ENCODE results near the gene SKIC8.

Gene SKIC8

DNA sequence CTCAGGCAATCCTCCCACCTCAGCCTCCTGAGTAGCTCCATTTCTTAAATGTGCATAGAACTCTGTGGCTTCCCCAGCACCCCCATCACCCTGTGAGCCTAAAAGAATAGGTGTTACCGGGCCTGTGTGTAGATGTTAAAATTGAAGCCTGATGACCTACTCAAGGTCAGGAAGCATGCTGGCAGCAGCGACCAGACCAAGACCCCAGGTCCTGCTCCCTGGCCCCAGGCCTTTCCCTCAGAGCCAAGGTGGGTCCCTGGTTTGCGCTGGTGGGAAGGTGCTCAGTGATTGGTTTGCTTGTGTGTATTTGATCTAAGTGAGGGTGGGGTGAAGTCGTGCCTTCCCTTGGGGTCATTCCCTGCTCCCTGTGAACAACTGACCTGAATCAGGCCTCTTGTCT lies 22.4 kb upstream of the SKIC8 start:
- no peak for DNase-seq

- no peak for DNase-seq
These were observed 21.7 kb upstream of the SKIC8 start for GRCh38 chr15:78321041-78321570.

- DNase-seq = no peak
These were observed 20.8 kb upstream of the SKIC8 start for GRCh38 chr15:78320183-78320582.

DNA sequence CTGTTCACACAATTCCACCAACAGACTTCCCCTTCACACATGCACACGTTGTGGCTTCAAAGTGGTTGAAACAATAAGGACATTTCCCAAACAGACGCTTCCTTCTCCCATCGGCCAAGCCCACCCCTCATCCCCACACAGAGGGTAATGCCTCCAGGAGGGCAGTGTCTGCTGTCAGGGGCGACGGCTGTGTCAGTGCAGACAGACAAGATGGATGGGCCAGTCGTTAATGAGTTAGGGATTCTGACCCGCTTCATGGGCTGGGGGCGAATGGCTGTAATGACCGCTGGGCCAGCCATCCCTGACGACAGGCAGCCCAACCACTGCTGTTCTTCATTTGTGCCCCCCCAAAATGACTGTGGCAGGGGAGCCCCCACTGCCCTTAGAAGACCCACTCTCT lies 20.2 kb upstream of the SKIC8 start:
- no peak for DNase-seq

DNA sequence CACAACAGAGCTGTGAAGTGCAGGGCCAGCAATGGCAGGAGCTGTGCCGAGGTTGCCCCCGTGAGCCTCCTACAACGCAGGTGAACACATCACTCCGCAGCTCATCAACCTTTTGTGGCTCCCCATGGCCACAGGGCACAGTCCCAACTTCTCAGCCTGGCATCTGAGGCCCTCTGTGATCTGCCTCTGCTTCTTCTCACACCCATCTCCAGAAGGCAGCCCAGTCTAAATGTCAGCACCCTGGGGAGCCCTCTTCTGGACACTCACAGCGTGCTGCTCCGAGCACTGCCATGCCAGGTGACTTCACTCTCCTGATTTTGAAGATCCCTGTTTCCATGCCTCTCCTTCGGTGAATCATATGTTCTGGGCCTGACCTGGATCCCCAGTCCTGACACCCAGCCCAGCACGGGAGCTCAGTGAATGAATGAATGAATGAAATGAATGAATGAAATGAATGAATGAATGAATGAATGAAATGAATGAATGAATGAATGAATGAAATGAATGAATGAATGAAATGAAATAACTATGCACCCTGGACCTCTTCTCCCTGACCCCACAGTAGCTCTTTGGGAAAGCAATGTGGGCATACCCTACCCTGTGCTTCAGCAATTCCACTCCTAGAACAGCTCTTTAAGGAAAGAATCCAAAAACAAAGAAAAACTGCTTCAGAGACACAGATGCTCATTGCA lies 17.9 kb upstream of the SKIC8 start:
- peak; percentile 10 for DNase-seq

DNA sequence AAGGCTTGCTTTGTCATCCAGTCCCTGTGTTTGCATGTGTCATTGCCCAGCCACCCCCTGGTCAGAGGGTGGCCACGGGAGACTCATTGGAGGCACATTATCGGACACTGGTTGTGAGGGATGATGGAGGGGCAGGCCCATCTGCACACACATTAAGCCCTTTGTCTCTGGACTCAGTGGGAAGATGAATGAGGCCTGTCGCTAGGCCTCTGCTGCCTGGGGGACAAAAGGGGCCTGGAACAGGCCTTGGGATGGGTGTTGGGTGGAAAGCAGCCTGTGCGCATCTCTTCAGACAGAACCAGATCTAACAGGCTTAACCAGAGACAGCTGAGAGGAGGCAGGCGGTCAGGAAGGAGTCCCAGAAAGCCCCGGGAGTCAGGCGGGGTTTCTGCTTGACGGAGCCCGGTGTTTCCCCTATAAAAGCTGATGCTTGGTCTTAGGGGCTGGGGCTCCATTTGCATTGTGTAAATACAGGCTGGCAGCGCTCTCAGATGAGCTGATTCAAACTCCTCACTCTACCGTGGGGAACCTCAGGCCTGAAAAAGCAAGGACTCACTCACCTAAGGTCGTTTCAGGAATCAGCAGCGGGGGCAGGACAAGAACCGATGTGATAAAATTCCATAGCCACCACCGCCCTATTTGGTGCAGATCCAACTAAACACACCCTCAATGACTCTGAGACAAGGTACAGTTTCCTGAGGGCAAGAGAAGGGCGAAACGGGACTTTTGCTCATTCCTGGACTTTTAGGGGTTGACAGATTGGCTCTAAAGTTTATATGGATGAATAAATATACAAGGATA lies 17.1 kb upstream of the SKIC8 start:
- peak; percentile 48 for DNase-seq

DNA sequence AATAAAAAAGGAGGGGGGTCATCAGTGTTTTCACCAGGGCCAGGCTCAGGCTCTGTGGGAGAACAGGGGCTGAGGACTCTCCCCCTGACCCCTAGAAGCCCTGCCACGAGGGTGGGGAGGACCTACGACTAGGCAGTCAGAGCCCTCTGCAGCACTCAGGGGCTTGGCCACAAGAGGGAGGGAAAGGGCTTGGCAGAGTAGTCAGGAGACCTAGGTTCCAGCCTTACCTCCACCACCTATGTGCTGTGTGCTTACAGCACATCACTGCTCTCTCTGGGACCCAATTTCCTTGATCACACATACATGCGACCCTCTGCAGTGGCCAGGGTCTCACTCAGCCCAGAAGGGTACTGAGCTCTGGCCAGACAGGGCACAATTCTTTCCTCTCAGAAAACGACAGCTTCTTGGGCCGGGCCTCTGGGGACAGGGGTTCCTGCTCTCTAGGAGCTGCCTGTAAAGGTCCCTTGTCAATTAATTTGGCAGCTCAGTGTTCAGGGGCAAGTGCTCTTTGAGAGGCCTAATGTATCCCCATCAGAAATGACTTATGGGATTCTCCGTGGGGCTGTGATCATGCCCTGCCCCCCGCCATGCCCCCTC lies 16.4 kb upstream of the SKIC8 start:
- peak; percentile 16 for DNase-seq

DNA sequence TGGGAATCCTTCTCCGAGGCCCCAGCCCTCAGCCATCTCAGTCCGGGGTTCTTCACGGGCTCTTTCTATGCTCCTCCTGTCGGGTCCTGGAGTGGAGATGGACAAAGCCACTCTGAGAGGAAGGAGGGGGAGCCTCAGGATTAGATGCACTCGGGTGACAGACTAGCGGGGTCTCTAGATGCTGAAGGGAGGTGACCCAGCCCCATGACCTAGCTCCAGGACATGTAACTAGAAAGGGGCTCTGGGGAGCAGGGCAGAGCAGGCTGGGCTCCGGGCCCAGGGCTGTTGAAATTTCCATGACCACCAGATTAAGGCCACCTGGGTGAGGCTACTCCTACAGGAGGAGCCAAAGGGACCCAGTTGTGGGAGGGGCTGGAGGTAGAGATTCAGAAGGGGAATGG lies 14.8 kb upstream of the SKIC8 start:
- DNase-seq = no peak

DNA sequence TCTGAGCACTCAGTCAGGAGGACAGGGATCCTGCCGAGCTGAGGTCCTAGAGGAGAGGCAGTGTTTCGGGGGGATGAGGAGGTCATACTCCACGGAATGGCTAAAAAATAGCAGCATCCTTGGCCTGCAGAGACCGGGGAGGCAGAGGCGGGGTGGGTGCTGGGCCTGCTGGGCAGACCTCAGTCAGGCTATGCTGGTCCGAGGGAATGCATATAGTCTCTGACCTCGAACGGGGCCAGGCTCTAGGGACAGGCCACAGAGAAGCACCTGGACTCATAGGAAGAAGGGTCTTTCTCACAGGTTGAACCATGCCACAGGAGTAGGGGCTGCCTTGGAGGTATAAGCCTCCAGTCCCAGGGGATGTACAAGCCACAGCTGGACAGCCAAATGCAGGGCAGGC lies 14.0 kb upstream of the SKIC8 start:
- no peak for DNase-seq

DNA sequence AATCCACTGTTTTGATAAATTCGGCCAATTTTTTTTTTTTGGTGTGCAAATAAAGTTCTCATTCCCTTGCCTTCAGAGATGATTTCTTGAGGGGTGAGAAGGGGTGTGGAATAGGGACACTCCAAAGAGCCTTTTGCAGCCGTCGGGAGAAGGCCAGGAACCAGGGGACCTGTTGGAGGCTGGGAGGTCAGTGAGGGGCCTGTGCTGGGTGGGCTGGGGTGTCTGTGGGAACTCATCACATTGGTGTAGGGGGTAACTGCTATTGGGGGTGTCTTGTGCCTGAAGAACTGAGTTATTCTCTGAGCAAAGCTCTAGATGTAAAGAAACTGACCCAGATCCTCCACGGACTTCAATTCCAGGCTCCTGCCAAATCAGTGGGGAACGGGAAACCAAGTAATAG lies 13.5 kb upstream of the SKIC8 start:
- no peak for DNase-seq

- no peak for DNase-seq
These were observed 13.1 kb upstream of the SKIC8 start for GRCh38 chr15:78312536-78312935.

- no peak for DNase-seq
These were observed 11.9 kb upstream of the SKIC8 start for GRCh38 chr15:78311292-78311691.

DNA sequence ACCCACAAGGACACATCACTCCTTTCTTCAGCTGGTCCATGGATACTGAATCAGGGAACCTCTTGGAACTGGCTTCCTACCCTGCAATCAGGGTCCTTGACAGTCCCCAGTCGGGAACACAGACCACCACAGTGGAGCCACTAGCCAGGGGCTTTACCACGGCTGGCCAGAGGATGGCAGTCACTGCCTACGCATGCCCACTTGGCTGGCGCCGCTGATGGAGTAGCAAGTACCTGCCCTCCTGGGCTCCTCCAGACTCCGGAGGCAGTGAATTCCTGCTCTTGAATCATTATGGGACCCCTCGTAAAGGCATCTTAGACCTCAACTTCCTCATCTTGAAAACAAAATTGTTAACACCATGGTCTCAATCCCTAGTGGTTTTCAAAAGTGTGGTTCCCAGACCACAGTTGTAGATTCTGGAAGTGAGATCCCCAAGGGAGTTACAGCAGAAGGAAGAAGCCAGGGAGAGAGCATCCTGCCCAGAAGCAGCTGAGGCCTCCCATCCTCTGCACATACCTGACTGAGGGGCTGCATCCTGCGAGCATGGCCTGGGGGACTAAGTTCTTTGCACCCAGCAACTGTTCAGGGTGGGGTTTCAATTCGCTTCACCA lies 9.1 kb upstream of the SKIC8 start:
- peak; percentile 48 for DNase-seq

DNA sequence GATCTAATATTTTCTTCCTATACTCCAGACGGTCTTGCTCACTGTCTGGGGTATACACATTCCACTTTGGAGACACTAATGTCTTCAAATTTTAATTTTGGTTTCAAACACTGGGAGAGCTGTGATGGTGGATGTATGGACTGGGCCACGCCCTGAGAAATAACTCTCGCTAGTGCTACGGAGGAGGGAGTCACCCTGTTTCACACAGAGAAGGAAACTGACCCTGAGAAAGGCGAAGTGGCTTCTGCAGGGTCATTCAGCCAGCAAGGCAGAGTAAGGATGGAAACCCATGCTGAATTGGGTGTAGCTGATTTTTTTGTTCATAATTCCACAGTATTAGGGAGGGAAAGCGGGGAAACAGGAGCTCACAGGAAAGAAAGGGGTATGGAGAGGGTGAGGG lies 8.6 kb upstream of the SKIC8 start:
- DNase-seq = no peak

- no peak for DNase-seq
These were observed 6.9 kb upstream of the SKIC8 start for GRCh38 chr15:78306176-78306774.

GRCh38 chr15:78304216-78305066 lies 5.0 kb upstream of the SKIC8 start:
- no peak for DNase-seq

- no peak for DNase-seq
These were observed 3.3 kb upstream of the SKIC8 start for GRCh38 chr15:78302579-78303312.

GRCh38 chr15:78301828-78302227 lies 2.4 kb upstream of the SKIC8 start:
- no peak for DNase-seq

GRCh38 chr15:78301326-78301725 lies 1.9 kb upstream of the SKIC8 start:
- DNase-seq = no peak

DNA sequence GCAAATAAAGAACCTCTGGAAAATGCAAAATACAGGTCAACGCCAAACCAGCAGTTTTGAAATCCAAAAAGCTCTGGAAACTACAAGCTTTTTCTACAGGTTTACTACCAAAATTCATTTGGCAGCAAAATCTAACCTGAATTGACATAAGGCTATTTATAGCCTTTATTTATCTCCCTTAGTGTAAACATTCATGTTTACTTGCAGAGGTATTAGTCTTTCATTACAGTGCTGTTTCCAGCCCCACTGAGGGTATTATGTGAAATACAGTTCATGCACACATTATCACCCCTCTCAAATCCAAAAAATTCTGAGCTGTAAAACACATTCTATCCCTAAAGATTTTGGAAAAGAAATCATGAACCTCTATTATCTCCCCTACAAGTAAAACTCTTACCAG lies 7.2 kb downstream of the SKIC8 start:
- DNase-seq = no peak

GRCh38 chr15:78291698-78292097 lies 7.7 kb downstream of the SKIC8 start:
- DNase-seq = no peak
